Stomach (tissue), 4 donors: ENCODE results near the gene PRDM16.

Experiments
- CTCF ChIP-seq, 7 experiments: fragments of 450-650 bp in 4 of 7; fragments of 200-600 bp in 3 of 7; sonication (generic) in 3 of 7; IDR thresholded peaks; one replicate each; pipeline ENCODE4 v1.5.1; 2016 to 2019; ENCODE audit warnings: antibody characterized with exemption in 7 of 7, control low read depth in 2 of 7, mild to moderate bottlenecking in 1 of 7
- POLR2A ChIP-seq, 4 donors: fragments of 450-650 bp; IDR thresholded peaks; one replicate each; pipeline ENCODE4 v1.6.1; 2016; ENCODE audit warnings: antibody characterized with exemption in 4 of 4, control low read depth in 2 of 4, mild to moderate bottlenecking in 1 of 4, moderate library complexity in 1 of 4
- POLR2AphosphoS5 ChIP-seq, 3 donors: sonication (generic); formaldehyde crosslinking; IDR thresholded peaks; one replicate each; pipeline ENCODE4 v1.6.1; 2016; ENCODE audit warnings: antibody characterized with exemption in 3 of 3

- TF ChIP-seq CTCF (IDR thresholded peaks at IDR 0.05) (no peak), POLR2AphosphoS5 (IDR thresholded peaks at IDR 0.05) (no peak), POLR2A (IDR thresholded peaks at IDR 0.05) (no peak)
These were observed 4.1 kb downstream of the PRDM16 start for GRCh38 chr1:3073186-3073488.
